GM04504 (cell line): ENCODE results near the gene ELP5.
"Not testable (repeated sequence)": the region's sequence is repeated elsewhere in the genome, so short reads cannot be mapped to it uniquely, and the experiment has no call there.

Experiments used
- DNase-seq: peaks from one replicate; pipeline ENCODE4 v3.0.0-alpha.2; 2012; ENCODE audit warnings: low read depth

The ELP5 gene

DNA sequence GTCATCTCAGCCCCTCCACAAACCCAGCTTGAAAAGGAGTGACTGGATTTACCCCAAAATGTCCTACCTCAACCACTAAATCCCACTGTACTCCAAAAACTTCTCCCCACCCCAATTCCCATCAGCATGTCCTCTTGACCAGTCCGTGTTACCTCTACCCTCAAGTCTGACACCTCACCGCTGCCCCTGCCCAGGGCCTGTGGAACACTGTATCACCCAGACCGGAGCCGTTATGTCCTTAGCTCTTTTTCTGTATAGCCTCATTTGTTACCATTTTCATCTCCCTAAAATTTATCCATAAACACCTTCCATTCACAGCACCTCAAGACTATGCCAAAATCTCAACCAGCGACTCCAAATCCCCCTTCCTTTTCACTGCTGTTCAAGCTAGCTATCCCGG, 15.2 kb upstream of the ELP5 start:
- DNase-seq = no peak

- DNase-seq = no peak
Observed at GRCh38 chr17:7237266-7237760, 14.7 kb upstream of the ELP5 start.

DNA sequence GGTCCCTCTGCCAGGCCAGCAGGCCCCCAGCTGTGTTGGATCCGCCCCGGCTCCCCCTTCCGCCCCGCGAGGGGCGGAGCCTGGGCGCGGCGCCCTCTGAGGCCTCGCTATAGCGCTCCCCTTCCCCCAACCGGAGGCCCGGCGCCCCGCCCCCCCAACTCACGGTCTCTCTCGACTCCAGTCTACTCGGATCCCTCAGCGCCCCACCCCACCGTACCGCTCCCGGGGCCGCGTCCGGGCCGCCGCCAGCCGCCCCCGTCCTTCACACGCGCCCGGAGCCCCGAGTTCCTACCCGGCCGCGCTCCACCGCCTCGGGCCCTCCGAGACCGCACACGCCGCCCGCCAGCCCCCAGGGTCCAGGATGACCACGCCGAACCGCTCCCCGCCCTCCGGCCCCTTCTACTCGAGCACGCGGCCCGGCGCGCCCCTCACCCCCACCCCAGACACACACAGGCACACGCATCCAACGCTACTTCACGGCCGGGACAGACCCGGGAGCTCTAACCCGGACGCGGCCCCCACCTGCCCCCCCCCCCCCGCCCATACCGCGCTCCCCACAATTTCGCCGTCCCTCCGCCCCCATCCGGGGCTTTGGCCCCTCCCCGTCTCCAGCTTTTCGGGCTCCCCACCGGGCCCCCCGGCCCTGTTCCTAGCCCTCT, 14.1 kb upstream of the ELP5 start:
- peak; percentile 40 for DNase-seq

GRCh38 chr17:7238420-7239090, 13.5 kb upstream of the ELP5 start:
- DNase-seq = no peak

DNA sequence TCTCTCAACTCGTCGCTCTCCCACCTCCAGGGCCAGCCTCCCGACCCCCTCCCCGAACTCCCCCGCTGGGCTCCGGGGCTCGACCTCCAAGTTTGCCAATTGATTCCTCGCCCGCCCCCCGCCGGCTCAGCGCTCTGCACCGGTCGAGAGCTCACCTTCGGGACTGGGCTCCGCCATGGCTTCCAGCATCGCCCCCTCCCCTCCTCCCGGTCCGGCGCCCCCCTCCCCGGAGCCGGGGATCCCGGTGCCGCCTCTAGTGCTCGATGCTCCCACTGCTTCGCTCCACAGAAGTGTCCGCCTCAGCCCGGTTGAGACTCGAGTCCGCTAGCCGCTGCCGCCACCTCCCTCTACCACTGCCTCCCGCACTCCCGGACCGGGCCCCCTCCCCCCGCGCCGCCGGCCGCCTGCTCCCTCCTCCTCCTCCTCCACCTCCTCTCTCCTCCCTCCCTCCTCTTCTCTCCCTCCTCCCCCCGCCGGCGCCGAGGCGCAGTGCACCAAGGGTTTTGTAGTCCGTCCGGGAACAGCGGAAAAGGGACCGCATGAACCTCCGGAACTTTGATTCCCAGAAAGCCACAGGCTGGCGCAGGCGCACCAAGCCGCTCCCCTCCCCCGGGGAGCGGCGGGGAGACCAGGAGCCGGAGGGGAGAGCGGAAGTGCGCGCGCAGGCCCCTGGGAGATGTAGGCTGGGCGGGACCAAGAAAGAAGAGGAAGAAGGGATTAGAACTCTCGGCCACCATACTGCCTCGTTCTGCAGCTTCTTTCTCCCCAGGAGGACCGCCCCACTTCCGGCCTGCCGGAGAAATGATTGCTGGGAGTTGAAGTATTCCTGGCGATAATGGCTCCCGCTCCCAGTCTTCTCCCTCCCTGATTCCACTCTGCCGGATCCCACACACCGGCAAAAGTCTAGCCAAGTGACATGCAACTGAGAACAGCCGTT, 12.7 kb upstream of the ELP5 start, which contains the start of gene PHF23:
TSS of gene PHF23 (minus strand) at position 367 of the 937 bp plus-strand sequence. CDS start at position 189, 178 bp downstream.
- DNase-seq = peak; percentile 99

- no peak for DNase-seq
Observed at GRCh38 chr17:7240375-7240774, 11.6 kb upstream of the ELP5 start.

DNA sequence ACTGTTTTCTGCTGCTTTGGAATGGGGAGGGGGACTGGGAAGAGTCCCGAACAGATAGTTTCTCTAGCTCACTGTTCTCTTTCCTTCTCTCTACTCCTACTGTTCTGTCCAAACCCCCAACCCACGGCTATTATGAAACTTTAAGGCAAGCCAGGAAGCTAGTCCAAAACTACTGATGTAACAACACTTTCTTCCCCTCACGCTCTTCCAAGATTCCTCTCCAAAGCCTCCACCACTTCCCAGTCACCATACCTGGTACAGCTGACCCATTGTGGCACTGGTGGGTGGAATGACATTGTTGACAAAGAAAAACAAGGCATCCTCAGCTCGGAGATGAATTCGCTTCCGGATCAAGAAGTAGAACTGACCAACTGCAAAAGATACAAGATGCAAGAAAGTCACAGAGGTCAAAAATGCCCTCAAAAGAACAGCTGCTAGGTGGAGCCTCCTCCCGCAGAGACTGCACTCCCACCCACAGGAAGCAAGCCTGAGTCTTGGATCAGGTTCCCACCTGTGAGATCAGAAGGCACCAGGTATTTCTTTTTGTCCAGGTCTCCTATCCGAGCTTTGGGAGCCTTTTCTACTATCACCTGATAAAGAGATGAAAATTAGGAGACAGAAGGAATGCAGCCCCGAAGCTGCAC, 10.8 kb upstream of the ELP5 start:
- DNase-seq = no peak

GRCh38 chr17:7241783-7242716, 10.0 kb upstream of the ELP5 start, which contains the start of gene GABARAP:
Gene GABARAP (minus strand): TSS chr17:7242449. CDS start chr17:7242330, 119 bp downstream.
- DNase-seq = peak; percentile 84

DNA sequence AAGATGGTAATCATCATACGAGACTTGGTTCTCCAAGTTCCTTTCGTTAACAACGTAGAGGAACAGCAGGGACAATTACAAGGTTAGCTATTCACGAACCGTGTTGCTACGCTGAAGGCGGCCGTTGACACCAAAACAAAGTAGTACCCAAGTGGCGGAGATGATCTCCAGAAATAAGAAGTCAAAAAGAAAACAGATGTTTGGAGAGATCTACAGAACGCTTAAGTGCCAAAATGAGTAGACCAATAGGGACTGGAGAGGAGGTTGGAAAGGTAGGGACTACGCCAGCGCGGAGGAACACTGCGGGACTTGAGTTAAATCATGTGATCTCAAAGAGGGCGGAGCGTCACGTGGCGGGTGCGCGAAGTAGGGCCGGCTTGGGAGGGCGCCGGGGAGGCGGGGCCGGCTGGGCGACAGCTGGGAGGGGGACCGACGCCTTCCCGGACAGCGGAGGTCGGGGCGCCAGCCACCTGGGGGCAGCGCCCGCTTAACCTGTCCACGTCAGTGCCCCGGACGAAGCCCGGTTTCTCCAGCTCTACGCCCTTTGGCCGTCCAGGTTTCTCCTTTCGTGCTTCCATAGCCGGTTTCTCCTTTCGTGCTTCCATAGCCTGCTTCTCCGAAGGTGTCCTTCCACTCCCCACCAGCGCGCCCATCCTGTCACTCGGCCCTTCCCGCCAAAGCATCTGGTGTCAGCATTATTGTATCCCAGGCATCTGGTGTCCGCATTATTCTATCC, 9.1 kb upstream of the ELP5 start:
- DNase-seq = peak; percentile 90

GRCh38 chr17:7243453-7243729, 8.6 kb upstream of the ELP5 start:
- no peak for DNase-seq

DNA sequence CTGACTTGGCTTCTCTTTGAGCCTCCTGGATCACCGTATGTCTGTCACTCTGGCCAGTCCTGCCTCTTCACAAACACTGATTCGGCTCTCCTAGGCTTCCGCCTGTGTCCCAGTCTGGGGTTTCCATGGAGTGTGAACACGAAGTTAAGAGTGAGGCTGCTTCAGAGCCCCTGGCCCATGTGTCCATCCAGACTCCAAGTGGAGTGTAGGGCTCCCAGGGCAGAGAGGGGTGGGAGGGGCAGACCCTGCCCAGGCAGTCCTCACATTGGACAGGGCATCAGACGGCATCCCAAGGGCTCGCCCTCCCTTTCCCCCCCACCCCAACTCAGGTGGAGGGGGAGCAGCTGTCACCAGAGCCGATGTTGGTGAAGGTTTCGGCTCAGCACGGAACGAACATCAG, 8.2 kb upstream of the ELP5 start:
- DNase-seq = not testable (repeated sequence)

GRCh38 chr17:7246779-7247178, 5.2 kb upstream of the ELP5 start:
- no peak for DNase-seq

GRCh38 chr17:7248796-7249195, 3.2 kb upstream of the ELP5 start:
- DNase-seq = no peak

GRCh38 chr17:7249214-7249613, 2.8 kb upstream of the ELP5 start:
- no peak for DNase-seq

DNA sequence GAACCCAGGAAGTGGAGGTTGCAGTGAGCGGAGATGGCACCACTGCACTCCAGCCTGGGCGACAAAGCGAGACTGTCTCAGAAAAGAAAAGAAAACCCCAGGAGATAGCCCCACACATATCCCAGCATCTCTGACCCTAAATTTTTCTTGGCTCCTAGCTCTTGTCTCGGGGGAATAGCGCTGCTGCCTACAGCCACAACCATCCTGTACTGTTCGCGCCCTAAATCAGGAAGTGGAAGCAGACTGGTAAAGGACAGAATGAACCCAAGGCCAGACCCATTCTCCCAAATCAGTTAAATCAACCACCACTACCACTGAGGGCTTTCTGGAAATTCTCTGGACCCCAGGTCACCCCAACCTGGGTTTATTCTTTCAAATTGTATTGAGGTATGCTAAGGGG, 2.2 kb upstream of the ELP5 start:
- no peak for DNase-seq

- DNase-seq = no peak
Observed at GRCh38 chr17:7250695-7251627, 1.1 kb upstream of the ELP5 start.

DNA sequence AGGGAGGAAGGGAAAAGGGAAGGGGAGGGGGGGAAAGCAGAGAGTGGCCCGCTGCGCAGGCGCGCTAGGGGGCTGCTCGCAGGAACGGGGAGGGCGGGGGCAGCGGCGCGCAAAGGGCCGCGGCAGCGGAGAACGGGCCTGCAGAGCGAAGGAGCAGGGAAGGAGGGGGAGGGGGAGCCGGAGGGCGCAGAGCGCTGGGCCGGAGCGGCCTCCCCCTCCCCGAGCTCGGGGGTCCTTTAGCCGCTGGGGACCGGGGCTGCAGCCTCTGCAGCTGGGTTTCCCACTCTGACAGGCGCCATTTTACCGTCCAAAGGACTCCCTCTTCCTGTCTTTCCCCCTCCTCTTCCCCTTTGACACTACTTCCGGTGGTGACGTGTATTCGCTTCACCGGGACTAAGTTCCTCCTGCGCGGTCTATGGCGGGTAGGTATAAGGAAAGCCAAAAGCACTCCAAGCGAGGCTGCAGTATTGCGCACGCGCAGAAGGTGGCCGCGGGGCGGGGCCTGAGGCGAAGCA, 297 bp upstream of the ELP5 start, which contains the start of gene CTDNEP1:
TSS of gene CTDNEP1 (minus strand) at position 74 of the 515 bp plus-strand sequence. CDS start 438 bp downstream, outside the sequence.
- DNase-seq = peak; percentile 100

DNA sequence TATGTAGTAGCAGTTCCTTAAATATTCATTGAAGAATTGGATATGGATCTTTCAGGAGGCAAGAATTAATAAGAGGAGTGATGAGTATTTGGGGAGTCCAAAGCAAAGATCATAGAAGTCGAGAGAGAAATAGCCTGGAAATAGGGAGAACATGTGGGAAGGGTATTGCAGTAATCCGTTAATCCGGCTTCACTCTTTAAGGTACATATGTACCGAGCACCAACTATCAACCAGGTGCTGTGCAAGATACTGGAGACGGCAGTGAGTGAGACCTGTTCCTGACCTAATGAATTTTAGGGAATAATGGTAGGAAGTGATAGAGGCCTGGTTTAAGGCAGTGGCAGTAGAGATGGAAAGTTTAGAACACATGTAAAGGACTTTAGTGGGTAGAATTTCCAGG, 1.1 kb downstream of the ELP5 start:
- no peak for DNase-seq

- no peak for DNase-seq
Observed at GRCh38 chr17:7254511-7254910, 2.5 kb downstream of the ELP5 start.
